GM13977 (cell line): Measurements from ENCODE around the gene L3MBTL4.
A peak's percentile ranks its signal among the peaks of the same experiment; 100 is the strongest.

Experiments used
- DNase-seq: peaks from one replicate; pipeline ENCODE4 v3.0.0; 2012; ENCODE audit warnings: low spot score
- in situ Hi-C: fragments of 300-500 bp; cut with MboI; formaldehyde crosslinking; loops from one replicate; pipeline ENCODE4 v1.12.0; 2022; ENCODE audit warnings: low sequenced_read_pairs, low pct_unique_long_range_greater_than_20kb, mixed read lengths, inconsistent platforms; ENCODE audit not compliant: unreplicated experiment
- TF ChIP-seq, protein P1 (sequence below): IDR thresholded peaks from 2 replicates; pipeline ENCODE4 v1.5.1; 2012; ENCODE audit warnings: mild to moderate bottlenecking, control low read depth; ENCODE audit not compliant: insufficient read depth; ENCODE audit errors: extremely low read depth, missing control alignments

Gene L3MBTL4

DNA sequence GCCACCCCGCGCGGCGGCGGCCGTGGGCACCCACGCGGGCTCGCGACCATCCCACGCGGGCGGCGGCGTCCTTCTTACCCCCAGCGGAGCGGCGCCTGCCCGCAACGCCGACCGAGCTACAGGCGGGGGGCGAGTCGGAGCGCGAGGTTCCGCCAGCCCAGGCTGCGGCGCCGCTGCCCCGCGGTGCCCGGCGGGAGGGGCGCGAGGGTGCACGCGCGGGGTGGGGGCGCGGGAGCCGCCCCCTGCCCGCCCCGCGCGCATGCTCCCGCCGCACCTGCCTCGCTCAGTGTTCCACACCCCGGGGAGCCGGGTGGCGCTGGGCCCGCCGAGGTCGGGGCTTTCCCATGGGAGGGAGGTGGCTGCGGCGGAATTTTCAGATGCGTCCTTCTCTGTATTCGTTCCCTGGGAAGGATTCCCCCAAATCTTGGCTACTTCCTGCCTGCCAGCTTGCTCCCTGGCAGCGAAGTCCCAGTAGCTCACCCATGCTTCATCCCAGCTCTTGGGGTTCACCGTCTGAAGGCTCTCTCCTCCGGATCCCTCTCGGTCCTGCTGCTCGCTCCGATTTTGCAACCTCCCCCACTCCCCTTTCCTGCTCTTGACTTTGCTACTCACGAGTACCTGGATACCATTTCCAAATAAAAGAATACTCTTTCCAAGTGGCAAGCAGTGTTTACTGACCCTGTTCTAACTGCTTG is at the start of gene L3MBTL4:
Gene L3MBTL4 (minus strand): TSS at position 189 of the 695 bp plus-strand sequence. CDS start 103,286 bp downstream, outside the sequence.
- in situ Hi-C loops = no loop called here
- peak; percentile 77 for DNase-seq
- TF ChIP-seq, protein P1, sequence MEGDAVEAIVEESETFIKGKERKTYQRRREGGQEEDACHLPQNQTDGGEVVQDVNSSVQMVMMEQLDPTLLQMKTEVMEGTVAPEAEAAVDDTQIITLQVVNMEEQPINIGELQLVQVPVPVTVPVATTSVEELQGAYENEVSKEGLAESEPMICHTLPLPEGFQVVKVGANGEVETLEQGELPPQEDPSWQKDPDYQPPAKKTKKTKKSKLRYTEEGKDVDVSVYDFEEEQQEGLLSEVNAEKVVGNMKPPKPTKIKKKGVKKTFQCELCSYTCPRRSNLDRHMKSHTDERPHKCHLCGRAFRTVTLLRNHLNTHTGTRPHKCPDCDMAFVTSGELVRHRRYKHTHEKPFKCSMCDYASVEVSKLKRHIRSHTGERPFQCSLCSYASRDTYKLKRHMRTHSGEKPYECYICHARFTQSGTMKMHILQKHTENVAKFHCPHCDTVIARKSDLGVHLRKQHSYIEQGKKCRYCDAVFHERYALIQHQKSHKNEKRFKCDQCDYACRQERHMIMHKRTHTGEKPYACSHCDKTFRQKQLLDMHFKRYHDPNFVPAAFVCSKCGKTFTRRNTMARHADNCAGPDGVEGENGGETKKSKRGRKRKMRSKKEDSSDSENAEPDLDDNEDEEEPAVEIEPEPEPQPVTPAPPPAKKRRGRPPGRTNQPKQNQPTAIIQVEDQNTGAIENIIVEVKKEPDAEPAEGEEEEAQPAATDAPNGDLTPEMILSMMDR = no peak

DNA sequence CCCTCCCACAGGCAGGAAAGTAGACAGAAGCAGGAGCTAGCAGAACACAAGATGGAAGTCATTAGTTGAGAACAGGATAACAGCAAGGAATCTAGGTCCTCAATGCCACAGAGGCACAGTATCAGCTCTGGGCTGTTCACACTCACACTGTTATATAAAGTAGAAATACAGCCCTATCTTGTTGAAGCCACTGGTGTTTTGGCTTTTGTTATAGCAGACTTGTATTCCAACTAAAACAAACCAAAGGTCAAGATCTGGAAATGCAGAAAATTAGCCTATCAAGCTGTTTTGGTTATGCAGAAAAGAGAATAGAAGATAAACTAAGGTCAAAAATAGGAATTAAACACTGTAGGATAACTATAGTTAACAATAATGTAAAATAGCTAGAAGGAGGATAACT is 37.5 kb upstream of the L3MBTL4 start:
- in situ Hi-C loops = no loop called here
- DNase-seq = no peak
- TF ChIP-seq, protein P1 = no peak

DNA sequence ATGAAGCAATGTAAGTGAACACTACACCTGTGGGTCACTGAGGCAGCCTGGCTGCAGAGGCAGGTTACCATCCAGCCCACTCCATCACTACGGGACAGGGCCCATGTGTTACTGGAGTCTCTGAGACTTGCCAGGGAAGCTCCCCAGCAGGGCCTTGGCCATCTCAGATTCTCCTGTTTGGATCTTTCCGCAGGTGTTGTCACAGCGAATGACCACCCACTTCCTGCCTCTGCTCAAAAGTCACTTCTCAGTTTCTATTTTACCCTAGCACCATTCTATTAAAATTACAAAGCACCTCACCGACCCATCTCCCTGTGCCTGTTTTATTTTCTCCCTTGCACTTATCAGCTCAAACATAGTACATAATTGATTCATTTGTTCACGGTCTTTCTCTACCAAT is 34.5 kb upstream of the L3MBTL4 start:
- TF ChIP-seq, protein P1 = no peak
- DNase-seq = no peak
- in situ Hi-C loops = no loop called here

DNA sequence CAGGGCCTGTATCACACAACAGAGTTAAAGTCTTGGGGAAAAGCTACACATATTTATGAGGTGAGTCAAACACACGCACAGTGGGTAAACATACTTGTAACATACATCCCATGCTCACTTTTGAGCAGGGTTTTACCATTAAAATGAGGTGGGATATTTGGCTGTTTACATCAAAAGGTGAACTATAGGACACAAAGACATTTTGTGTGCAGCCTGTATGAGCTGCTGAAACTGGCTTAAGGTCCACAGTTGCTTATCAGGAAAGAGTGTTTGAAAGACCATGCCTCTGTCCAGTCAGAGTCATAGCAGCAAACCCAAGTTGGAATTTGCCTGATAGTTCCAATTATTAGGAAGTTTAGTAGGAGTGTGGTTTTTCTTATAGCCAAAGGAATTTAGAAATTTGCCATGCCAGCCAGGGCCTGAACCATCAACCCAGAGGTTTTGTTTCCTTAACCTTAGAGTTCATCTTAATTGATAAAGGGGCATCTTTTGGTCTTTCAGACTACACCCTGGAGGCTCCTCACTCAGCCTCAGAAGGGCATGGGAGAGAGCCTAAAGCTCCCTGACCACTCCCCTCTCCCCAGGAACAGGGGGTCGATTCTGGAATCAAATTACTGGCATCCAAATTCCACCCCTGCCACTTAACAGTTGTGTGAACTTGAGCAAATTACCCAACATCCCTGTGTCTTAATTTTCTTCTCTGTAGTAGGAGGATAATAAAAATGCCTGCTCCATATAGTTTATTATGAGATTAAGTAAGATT is 29.9 kb upstream of the L3MBTL4 start:
- TF ChIP-seq, protein P1 = no peak
- in situ Hi-C loops = no loop called here
- DNase-seq = no peak

DNA sequence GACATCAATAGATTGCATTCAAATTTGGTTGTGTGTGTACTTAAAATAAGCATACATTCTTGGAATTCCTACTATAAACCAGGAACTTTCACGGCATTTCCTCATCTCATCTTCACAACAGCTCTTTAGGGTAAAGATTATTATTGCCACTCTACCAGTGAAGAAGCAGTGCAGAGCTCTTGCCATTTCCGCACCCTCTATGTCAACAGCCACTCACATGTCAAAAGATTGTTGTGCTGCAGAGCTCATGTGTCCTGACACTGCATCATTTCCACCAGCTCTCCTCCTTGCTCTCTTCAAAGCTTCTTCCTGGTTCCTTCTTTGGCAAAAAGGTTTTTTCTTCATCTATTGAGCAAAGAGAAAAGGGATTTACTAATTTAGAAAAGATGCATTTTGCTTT is 26.5 kb upstream of the L3MBTL4 start:
- in situ Hi-C loops = no loop called here
- no peak for DNase-seq
- TF ChIP-seq, protein P1 = no peak

DNA sequence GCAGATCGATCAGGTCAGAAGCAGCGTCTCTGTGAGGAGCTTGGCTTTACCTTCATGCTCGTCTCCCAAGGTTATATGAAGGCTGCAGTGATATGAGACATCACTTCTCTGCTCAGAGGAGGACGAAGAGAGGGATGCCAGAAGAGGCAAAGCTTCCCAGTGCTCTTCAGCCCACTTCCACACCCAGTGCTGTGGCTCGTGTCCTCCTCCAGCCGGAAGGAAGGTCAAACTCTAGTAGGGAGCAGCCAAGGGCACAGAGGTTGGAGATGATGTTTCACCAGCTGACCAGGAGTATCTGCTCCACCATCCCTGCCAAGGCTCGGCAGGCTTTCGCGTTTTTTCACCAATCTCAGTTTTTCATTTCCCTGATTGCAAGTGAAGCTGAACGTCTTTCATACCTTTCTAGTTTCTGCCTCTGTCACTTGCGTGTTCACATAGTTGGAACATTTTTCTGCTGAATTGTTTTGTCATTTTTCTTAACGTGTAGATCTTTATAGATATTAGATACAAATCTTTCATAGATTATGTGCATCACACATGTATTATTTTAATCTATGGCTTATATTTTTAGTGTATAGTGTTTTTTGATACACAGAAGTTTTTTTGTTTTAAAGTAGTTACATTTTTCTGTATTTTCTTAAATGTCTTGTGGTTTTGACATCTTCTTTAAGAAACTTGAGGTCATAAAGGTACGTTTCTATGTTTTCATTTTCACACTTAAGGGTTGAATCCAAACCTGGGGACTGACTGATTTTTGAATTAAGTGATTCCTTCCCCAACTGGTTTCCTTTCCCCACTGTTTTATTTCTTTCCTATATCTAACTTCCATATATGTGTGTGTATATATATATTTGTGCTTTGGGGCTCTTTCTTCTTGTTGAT is 23.5 kb upstream of the L3MBTL4 start:
- no peak for DNase-seq
- TF ChIP-seq, protein P1 = no peak
- in situ Hi-C loops = no loop called here
